Endothelial cell of umbilical vein (primary cell): ENCODE data around the gene B4GALNT3. TPM values are rescaled to one million over a fixed set of nuclear protein-coding genes. Genes with fewer than 3 reads are reported as not detected.

Experiments
- BruUV-seq: library from RNA; stranded (reverse); fragments of 400-500 nt; replicated peaks from 2 replicates; lab custom pipeline; 2021; lab: Mats Ljungman, UMichigan
- CTCF ChIA-PET: fragments of 300-600, 350-600 bp; sonication (Branson Sonifier 250); formaldehyde crosslinking; loops from one replicate; lab custom pipeline; 2021; ENCODE audit warnings: antibody characterized with exemption, inconsistent platforms; lab: Charles Lee
- POLR2A ChIA-PET: fragments of 300-600, 350-600 bp; sonication (Branson Sonifier 250); formaldehyde crosslinking; loops from one replicate; lab custom pipeline; 2021; ENCODE audit warnings: antibody characterized with exemption, inconsistent platforms; lab: Charles Lee
- DNase-seq: peaks from one replicate; pipeline ENCODE4 v3.0.0-alpha.2; 2011; ENCODE audit warnings: low read depth, low spot score
- FAIRE-seq: peaks from 2 replicates; lab custom pipeline; 2011; peaks lifted over from hg19 to GRCh38; lab: Jason Lieb, UNC
- H2AFZ ChIP-seq: 2 replicates; pipeline ENCODE4 v1.6.0; 2012; ENCODE audit warnings: low read depth, low read length, control low read depth, inconsistent platforms
- H3K27ac ChIP-seq: 2 replicates; pipeline ENCODE4 v1.5.1; 2011; ENCODE audit warnings: low read depth, mild to moderate bottlenecking, control low read depth, low read length, moderate library complexity; ENCODE audit not compliant: insufficient read depth
- H3K27me3 ChIP-seq, 2 experiments: 2 replicates each; pipeline versions ENCODE4 v1.6.0 to v1.6.1; 2011; ENCODE audit warnings: low read length in 2 of 2, mixed read lengths in 1 of 2; ENCODE audit not compliant: control insufficient read depth in 2 of 2, insufficient read depth in 2 of 2
- H3K36me3 ChIP-seq, 2 experiments: 2 replicates in 1 of 2; 3 replicates in 1 of 2; pipeline ENCODE4 v1.5.1; 2011; ENCODE audit warnings: low read length in 2 of 2, mild to moderate bottlenecking in 1 of 2, moderate library complexity in 1 of 2; ENCODE audit not compliant: control insufficient read depth in 2 of 2, insufficient read depth in 2 of 2; ENCODE audit errors: extremely low read depth in 1 of 2
- H3K4me1 ChIP-seq: 3 replicates; pipeline ENCODE4 v1.5.1; 2011; ENCODE audit warnings: mild to moderate bottlenecking, low read length; ENCODE audit not compliant: control insufficient read depth, insufficient read depth; ENCODE audit errors: extremely low read depth
- H3K4me2 ChIP-seq: 2 replicates; pipeline ENCODE4 v1.6.1; 2011; ENCODE audit warnings: low read length, control low read depth, mixed read lengths; ENCODE audit not compliant: insufficient read depth
- H3K4me3 ChIP-seq, 3 experiments: fragments of 200-600 bp in 1 of 3; sonication (generic), shearing (Covaris generic) in 1 of 3; replicated peaks in 1 of 3; 2 replicates each; pipeline ENCODE4 v1.5.1; 2011 to 2016; ENCODE audit warnings: control low read depth in 3 of 3, low read length in 3 of 3, mild to moderate bottlenecking in 2 of 3, inconsistent platforms in 1 of 3, low read depth in 1 of 3, moderate library complexity in 1 of 3; ENCODE audit not compliant: insufficient read depth in 1 of 3
- H3K79me2 ChIP-seq: 2 replicates; pipeline ENCODE4 v1.6.0; 2012; ENCODE audit warnings: low read length, inconsistent platforms; ENCODE audit not compliant: control insufficient read depth, insufficient read depth
- H3K9ac ChIP-seq: replicated peaks from 2 replicates; pipeline ENCODE3; 2011; ENCODE audit warnings: low read length, control low read depth; ENCODE audit not compliant: insufficient read depth; ENCODE audit errors: extremely low read depth
- H3K9me1 ChIP-seq: replicated peaks from 3 replicates; pipeline ENCODE4 v1.6.0; 2011; ENCODE audit warnings: mild to moderate bottlenecking, low read length; ENCODE audit not compliant: control insufficient read depth, insufficient read depth; ENCODE audit errors: extremely low read depth
- H3K9me3 ChIP-seq: replicated peaks from 2 replicates; pipeline ENCODE4 v1.5.1; 2012; ENCODE audit warnings: low read length, inconsistent platforms; ENCODE audit not compliant: control insufficient read depth, insufficient read depth
- H4K20me1 ChIP-seq: replicated peaks from 2 replicates; pipeline ENCODE3; 2011; ENCODE audit warnings: mild to moderate bottlenecking, low read length; ENCODE audit not compliant: control insufficient read depth, insufficient read depth; ENCODE audit errors: extremely low read depth
- EZH2 ChIP-seq: IDR thresholded peaks from 2 replicates; pipeline ENCODE4 v1.6.1; 2012; ENCODE audit warnings: borderline replicate concordance, low read depth, mild to moderate bottlenecking, moderate library complexity, low read length, inconsistent platforms; ENCODE audit not compliant: severe bottlenecking
- GATA2 ChIP-seq: IDR thresholded peaks from 2 replicates; pipeline ENCODE4 v1.7.0; 2011; ENCODE audit warnings: low read depth, mild to moderate bottlenecking, moderate library complexity, mixed read lengths, low read length; ENCODE audit not compliant: insufficient read length, insufficient read depth
- JUN ChIP-seq: IDR thresholded peaks from 2 replicates; pipeline ENCODE4 v1.6.1; 2011; ENCODE audit warnings: borderline replicate concordance, low read depth; ENCODE audit not compliant: insufficient read length, insufficient read depth
- MYC ChIP-seq: IDR thresholded peaks from one replicate; pipeline ENCODE4 v1.6.1; 2011; ENCODE audit warnings: mild to moderate bottlenecking, low read depth, low read length
- POLR2A ChIP-seq: IDR thresholded peaks from 2 replicates; pipeline ENCODE4 v1.6.1; 2012; ENCODE audit warnings: low read depth, mild to moderate bottlenecking, control low read depth, low read length
- POLR2AphosphoS5 ChIP-seq: IDR thresholded peaks from 2 replicates; pipeline ENCODE4 v1.6.1; 2012; ENCODE audit warnings: low read depth, mild to moderate bottlenecking, control low read depth, low read length, moderate library complexity; ENCODE audit not compliant: insufficient read depth
- dilution Hi-C: fragments of 300-500 bp; cut with MboI; formaldehyde crosslinking; loops from one replicate; pipeline ENCODE4 v1.15.0; 2019; ENCODE audit warnings: low sequenced_read_pairs; ENCODE audit not compliant: extremely low pct_ligation_motif_present
- intact Hi-C: fragments of 100-400 bp; cut with micrococcal nuclease; formaldehyde crosslinking; loops from one replicate; pipeline ENCODE4 v1.10.0; 2022
- polyA plus RNA-seq, 4 experiments: library from polyadenylated mRNA; depleted of rRNA in 3 of 4; stranded (reverse) in 3 of 4; unstranded in 1 of 4; fragments of >200 nt; gene quantifications; 2 replicates each; pipeline versions ENCODE4 v1.2.1 to v1.2.3, GENCODE V29; 2011 to 2012; ENCODE audit warnings: missing spikeins in 1 of 4
- small RNA-seq: library from RNA; depleted of rRNA; stranded (forward); fragments of <200 nt; gene quantifications from one replicate; pipeline ENCODE3, GENCODE V24; 2012; ENCODE audit warnings: low replicate concordance, low read depth; ENCODE audit not compliant: insufficient read depth, insufficient read length
- total RNA-seq: library from RNA; stranded (reverse); gene quantifications from 2 replicates; pipeline ENCODE4 v1.2.3, GENCODE V29; 2021
- TF ChIP-seq, protein P1 (sequence below), 2 donors: IDR thresholded peaks; 1 replicate in 1 of 2; 2 replicates in 1 of 2; pipeline ENCODE4 v1.5.1; 2011; ENCODE audit warnings: low read length in 2 of 2, mild to moderate bottlenecking in 2 of 2, moderate library complexity in 2 of 2, control low read depth in 1 of 2, inconsistent platforms in 1 of 2, low read depth in 1 of 2; ENCODE audit not compliant: insufficient read depth in 1 of 2; ENCODE audit errors: extremely low read depth in 1 of 2
- TF ChIP-seq, protein P2 (sequence below): IDR thresholded peaks from 2 replicates; pipeline ENCODE4 v1.6.1; 2011; ENCODE audit not compliant: insufficient read depth, insufficient read length

The B4GALNT3 gene
- total and polyA plus RNA-seq, 2 donors (not counting 3 experiments of a cell fraction or from before 2014, with no cell fraction given) = 0.07 TPM; not detected in 1

DNA sequence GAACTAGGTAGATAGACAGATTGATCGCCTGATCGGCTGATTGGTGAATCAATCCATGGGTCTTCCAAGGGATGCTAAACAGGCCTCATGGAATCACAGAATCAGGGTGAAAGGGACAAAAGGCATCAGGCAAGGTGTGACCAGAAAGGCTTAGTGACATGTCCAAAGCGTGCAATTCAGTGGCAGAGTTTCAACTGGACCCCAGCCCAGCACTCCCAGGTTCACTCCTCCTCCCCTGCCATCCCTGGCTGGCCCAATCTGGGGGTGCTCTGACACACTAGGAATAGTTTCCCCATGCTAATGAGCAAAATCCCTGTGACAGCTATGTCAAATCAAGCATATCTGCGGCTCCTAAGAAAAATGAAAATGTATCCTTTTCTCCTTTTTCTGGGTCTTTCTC is 153.1 kb downstream of the B4GALNT3 start:
- POLR2A ChIA-PET = no interaction called here
- dilution Hi-C loops = no loop called here
- CTCF ChIA-PET = interaction anchor here (4.6 kb wide), 1 partner anchor 139 kb away, joined by 121 read pairs; the partner anchor contains the start of gene WNK1

More for the DNA sequence above, 153.1 kb downstream of the B4GALNT3 start:
- H3K4me2 ChIP-seq = no peak overlapping the region
- H2AFZ ChIP-seq = no peak overlapping the region
- H3K9me3 ChIP-seq = no peaks in the 10 kb centered on the region
- FAIRE-seq = no peak
- H3K4me1 ChIP-seq = peaks cover 30% of the 10 kb centered on the region
- H3K36me3 ChIP-seq = no peaks in the 10 kb centered on the region
- no TSS peak for BruUV-seq
- no peak for DNase-seq
- TF ChIP-seq, protein P1, sequence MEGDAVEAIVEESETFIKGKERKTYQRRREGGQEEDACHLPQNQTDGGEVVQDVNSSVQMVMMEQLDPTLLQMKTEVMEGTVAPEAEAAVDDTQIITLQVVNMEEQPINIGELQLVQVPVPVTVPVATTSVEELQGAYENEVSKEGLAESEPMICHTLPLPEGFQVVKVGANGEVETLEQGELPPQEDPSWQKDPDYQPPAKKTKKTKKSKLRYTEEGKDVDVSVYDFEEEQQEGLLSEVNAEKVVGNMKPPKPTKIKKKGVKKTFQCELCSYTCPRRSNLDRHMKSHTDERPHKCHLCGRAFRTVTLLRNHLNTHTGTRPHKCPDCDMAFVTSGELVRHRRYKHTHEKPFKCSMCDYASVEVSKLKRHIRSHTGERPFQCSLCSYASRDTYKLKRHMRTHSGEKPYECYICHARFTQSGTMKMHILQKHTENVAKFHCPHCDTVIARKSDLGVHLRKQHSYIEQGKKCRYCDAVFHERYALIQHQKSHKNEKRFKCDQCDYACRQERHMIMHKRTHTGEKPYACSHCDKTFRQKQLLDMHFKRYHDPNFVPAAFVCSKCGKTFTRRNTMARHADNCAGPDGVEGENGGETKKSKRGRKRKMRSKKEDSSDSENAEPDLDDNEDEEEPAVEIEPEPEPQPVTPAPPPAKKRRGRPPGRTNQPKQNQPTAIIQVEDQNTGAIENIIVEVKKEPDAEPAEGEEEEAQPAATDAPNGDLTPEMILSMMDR (IDR thresholded peaks at IDR 0.05; ENCODE audit: extremely low read depth in 1 of 2, insufficient read depth in 1 of 2, low read depth in 1 of 2, low read length in 2 of 2) = no peak
- TF ChIP-seq JUN (no peak), MYC (no peak), POLR2A (no peak), EZH2 (no peak), GATA2 (no peak), POLR2AphosphoS5 (no peak)
- TF ChIP-seq, protein P2, sequence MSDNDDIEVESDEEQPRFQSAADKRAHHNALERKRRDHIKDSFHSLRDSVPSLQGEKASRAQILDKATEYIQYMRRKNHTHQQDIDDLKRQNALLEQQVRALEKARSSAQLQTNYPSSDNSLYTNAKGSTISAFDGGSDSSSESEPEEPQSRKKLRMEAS = no peak
- H3K9me1 ChIP-seq = no peaks in the 10 kb centered on the region
- H3K9ac ChIP-seq = no peak overlapping the region
- no peaks in the 10 kb centered on the region for H3K27me3 ChIP-seq
- no peaks in the 10 kb centered on the region for H3K79me2 ChIP-seq
- no peak overlapping the region for H3K4me3 ChIP-seq
- H4K20me1 ChIP-seq = no peaks in the 10 kb centered on the region
- intact Hi-C loops = no loop called here
- H3K27ac ChIP-seq = no peak overlapping the region

Small RNAs within 50 kb of the gene (small RNA-seq; reads per million reads assigned to genes)
- gene RNU7-103P = not detected

Other genes with a start within 250 kb of the B4GALNT3 start
- not detected in 2 replicates for gene SLC6A12, start 245.8 kb upstream of the B4GALNT3 start, total RNA-seq
- gene SLC6A12, start 245.8 kb upstream of the B4GALNT3 start, polyA plus RNA-seq = not detected in 2 replicates
- gene SLC6A13, start 197.1 kb upstream of the B4GALNT3 start, total RNA-seq = not detected in 2 replicates
- gene SLC6A13, start 197.1 kb upstream of the B4GALNT3 start, polyA plus RNA-seq = 0.14 TPM in 1 of 2 replicates, not detected in the other
- gene KDM5A, start 70.6 kb upstream of the B4GALNT3 start, total RNA-seq = 61.0 and 71.5 TPM in 2 replicates
- gene KDM5A, start 70.6 kb upstream of the B4GALNT3 start, polyA plus RNA-seq = 11.7 and 12.6 TPM in 2 replicates
- gene CCDC77, start 58.3 kb upstream of the B4GALNT3 start, total RNA-seq = 12.9 and 13.5 TPM in 2 replicates
- 2.6 and 4.1 TPM in 2 replicates for gene CCDC77, start 58.3 kb upstream of the B4GALNT3 start, polyA plus RNA-seq
- gene NINJ2, start 203.5 kb downstream of the B4GALNT3 start, total RNA-seq = 0.75 and 1.4 TPM in 2 replicates
- gene NINJ2, start 203.5 kb downstream of the B4GALNT3 start, polyA plus RNA-seq = 4.4 and 6.0 TPM in 2 replicates